Inferior parietal cortex (tissue), 1 donor: ENCODE measurements around the gene DUSP5.

Experiments
- DNase-seq: peaks from one replicate; pipeline ENCODE4 v3.0.0-alpha.2; 2016; ENCODE audit errors: extremely low spot score

DUSP5 gene

GRCh38 chr10:110481919-110482318 lies 15.8 kb upstream of the DUSP5 start:
- no peak for DNase-seq

GRCh38 chr10:110483633-110484032 lies 14.1 kb upstream of the DUSP5 start:
- no peak for DNase-seq

DNA sequence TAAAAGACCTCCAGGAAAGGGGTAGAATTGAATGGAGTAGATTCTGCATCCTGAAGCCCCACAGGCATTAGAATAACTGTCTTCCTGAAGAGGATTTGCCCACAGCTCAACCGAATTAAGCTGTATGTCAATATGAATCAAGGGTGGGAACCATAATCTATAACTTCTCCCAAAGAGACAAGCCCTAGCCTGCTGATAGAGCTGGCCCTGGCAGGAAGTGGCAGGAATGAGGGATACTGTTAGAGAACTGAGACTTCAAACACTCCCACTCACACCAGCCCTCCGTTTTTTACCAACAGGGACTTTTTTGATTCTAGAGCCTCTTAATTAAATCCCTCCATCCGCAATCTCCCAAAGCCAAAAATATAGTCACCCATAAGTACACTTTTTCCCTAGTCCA lies 12.2 kb upstream of the DUSP5 start:
- no peak for DNase-seq

- no peak for DNase-seq
Observed at GRCh38 chr10:110486680-110487410, 10.9 kb upstream of the DUSP5 start.

DNA sequence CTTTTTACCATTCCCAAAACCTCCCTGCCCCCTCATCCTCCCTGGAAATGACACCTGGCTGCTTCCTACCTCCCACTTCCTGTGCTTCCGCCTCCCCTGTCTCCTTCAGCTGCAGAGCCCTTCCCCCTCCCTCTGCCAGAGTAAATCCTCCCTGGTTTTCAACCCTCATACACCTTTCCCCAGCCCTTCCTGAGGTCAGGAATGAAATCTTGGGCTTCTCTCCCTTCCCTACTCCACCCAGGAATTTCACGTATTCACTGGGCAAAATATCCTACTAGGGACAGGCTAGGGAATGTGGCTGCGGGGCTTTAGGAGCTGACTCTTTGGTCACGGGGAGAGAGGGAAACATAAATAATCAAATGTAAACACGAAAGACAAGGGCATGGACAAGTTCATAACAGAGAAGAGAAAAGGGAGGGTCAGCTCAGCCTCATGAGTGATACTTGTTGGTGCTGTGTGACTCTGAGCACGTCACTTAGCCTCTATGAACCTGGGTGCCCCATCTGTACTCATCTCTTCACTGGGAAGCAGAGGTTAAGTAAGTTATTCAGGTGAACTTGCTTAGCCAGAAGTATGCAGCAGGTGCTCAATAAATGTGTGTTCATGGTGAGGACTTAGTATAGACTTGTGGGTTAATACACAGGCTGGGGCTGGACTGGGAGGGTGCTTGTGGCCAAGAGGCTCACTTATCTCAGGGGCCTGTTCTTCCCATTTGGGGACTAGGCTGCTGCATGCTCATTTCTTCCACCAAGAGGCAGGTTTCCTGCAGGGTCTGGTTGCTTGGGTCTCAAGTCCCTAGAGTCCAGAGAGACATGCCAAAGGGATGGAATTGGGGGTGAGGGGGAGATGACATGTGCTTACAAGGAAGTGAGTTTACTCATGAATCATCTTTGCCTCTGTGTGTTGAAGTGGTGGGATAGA lies 10.0 kb upstream of the DUSP5 start:
- DNase-seq: no peak

- DNase-seq: no peak
Observed at GRCh38 chr10:110488332-110488681, 9.4 kb upstream of the DUSP5 start.

DNA sequence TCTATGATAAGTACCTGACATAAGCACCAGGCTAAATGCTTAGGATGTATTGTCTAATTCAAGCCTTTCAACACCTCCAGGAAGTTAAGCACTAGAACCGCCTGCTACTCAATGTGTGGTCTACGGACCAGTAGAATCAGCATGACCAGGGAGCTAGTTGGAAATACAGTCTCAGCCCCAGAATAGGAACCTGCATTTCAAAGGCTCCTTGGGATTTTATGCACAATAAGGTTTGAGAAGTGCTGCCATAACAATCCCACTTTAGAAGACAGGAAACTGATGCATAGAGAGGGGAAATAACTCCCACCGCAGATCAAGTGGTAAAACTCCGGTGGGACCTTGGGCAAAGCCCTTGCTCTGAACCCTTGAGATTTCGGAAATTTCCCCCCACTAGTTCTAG lies 8.8 kb upstream of the DUSP5 start:
- no peak for DNase-seq

DNA sequence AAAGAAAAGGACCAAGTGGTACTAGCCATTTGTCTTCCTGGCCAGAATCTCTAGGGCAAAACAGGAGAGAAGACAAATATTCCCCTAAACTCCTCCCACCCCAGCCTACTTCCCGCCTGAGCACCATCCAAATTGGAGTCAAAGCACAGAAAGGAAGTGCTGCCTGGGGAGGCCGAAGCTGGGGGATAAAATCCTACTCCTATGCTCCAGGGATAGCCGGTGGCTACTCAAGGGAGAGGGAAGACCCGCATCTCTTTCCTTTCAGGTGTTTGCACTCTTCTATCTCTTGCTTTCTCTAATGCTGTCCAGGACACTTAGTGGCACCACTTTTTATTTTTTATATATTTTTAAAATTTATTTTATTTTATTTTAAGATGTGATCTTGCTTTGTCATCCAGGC lies 7.1 kb upstream of the DUSP5 start:
- no peak for DNase-seq

DNA sequence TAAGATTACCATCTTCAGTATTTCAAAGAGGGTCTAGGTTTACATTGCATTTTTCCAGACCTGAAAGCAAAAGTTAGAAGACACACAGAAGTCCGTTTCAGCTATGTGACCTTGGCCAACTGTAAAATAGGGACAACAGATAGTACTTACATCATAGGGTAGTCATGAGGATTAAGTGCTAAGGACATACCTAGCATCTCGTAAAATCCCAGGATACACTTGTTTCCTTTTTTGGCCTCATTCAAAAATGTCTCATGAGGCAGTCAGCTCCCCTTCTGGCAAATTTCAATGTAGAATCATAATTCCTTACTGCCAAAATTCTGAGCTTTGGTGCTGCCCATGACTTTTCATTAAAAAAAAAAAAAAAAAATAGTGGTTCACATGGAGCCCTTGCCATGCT lies 6.4 kb upstream of the DUSP5 start:
- no peak for DNase-seq

DNA sequence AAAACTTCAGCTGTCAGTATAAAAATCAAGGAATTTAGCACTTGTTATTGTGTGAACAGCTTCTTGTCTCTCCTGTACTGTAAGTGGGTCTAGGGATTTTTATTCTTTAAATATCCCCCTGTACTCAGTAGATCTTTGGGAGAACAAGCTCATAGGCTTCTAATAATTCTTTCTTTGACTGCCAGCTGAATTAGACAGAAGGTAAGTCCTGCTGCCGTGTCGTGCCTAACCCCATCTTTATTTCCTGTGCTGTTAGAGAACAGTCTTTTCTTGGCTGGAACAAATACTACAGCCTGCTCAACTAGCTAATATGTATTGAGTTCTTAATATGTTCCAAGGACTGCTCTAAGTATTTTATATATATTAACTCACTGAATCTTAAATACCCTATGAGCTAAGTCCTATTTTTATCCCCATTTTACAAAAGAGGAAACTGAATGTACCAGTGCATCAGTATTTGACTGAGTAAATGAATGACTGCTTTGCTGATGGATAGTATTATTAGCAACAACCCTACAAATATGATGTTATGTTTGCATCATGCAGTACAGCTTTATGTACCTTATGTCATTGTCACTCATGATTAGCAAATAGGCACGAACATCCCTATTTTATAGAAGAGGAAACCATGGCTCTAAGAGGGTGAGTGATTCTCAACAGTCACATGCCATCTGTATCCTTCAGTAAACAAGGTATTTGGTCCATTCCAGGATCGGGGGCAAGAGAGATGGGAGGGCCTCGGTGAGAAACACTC lies 5.5 kb upstream of the DUSP5 start:
- no peak for DNase-seq

- DNase-seq: no peak
Observed at GRCh38 chr10:110493832-110494426, 3.8 kb upstream of the DUSP5 start.

DNA sequence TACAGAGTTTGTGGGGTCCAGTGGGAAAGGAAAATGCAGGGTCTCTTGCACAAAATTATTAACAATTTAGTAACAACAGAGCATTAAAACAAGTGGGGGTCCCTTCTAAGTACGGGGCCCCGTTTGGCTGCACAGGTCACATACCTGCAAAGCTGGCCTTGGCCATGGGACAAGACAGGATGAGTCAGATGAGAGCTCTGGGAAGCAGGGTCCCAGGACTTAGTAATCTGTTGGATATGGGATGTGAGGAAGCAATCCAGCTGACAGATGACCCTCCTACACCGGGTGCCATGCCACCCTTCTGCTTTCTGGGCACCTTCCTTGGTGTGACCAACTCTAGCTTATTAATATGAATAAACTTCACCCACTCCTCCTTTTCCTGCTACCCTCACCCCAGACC lies 3.2 kb upstream of the DUSP5 start:
- no peak for DNase-seq

DNA sequence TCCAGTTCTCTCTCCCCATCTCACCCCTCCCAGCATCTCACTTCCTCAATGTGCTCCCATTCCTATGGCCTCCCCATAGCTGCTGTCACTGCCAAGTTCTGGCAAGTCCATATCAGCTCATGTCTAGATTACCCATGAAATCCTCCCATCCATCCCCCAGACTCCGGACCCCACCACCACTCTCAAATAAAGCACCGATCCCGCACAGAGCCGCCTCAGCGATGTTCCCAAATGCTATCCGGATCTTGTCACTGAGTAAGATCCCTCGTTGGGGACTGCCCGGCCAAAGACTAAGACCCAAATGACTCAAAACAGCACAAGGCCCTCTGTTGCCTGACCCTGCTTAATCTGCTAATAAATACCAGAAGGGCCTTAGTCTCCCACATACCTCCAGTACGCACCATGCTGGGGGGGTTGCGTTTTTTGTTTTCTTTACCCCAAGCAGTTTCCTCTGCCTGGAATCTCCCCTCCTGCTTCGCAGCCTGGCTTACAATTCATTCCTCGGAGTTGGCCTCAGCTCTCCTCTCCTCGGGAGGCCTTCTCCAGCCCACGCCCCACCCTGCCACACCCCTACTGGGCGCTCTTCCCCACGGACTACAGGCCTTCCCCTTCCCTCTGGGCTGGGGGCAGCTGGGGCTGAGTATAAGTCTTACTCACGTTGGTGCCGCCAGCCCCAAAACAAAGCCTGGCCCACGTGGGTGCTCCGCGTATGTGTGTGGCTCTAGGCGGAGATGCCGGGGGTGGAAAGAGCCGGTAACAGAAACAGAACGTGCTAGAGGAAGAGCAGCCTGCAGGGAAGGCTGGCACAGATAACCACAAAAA lies 1.8 kb upstream of the DUSP5 start:
- DNase-seq: no peak

DNA sequence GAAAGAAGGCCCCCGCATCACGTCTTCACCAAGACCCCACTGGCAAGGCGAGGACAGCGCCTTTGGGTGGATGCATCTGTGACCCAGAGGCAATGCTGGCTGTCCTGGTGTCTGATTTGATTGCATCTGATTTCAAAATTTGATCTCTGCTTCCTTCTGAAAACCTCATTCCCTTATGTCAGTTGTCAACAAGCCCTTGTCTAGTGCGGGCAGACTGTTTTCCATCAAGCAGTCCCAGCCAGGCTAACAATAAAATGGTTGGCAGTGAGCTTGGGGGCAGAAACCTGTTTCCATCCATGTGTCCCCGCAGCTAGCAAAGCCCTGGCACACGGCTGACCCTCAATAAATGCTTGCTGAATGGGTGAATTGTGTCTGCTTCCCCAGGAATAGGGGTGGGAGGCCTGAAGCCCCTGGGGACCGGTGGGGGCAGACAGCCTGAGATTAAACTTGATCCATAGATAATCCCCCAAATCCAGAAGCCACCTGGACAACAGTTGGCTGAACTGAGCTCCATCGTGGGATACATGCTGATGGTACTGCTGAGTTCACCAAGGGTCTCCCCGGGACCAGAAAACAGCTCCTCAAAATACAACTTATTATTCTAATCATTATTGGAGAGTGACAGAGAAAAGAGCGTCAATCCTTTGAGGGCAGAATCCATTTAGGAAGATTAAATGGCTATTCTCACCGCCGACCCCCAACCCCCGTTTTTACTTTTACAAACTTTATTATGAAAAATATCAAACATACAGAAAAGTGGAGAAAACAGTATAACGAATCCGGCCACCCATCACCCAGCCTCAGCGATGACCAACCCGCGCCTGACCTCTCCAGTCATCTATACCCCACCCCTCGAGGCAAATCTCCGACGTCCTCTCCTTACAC lies 912 bp upstream of the DUSP5 start:
- no peak for DNase-seq

GRCh38 chr10:110498087-110498981 lies 627 bp downstream of the DUSP5 start:
- no peak for DNase-seq

DNA sequence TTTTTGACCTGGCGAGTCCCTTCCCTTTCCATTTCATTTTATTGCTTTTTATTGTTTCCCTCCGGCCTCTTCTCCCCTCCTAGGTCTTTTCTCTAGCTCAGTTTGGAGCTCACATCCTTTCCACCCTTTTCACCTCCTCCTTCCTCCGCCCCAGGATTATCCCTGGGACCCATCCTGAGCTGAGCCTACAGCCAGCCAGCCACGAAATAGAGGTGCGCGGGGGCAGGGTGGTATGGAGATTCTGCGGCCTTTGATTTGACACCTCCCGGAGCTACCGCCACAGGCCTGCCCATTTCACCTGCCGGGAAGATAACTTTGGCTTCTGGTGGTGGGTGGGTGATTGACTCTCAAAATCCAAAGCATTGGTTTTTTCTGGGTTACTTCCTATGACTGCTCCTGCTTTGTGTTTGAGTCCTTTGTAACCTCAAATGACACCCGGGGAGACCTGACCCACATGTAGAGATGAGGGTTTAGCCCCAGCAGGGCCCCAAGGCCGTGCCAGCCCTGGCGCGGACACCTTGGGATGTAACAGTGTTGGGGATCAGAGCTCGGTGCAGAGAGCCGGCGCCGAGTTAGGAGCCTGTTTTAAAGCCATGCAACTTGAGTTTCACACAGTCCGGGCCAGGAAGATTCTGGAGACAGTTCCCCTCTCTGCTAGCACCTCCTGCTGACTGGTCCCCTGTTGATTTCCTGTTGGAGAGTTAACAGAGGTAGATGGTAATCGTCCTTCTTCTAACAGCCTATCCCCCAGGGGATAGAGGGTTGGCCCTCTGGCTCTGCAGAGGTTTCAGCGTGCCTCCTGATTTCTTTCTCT lies 1.5 kb downstream of the DUSP5 start:
- DNase-seq: no peak

- no peak for DNase-seq
Observed at GRCh38 chr10:110499796-110500514, 2.2 kb downstream of the DUSP5 start.

DNA sequence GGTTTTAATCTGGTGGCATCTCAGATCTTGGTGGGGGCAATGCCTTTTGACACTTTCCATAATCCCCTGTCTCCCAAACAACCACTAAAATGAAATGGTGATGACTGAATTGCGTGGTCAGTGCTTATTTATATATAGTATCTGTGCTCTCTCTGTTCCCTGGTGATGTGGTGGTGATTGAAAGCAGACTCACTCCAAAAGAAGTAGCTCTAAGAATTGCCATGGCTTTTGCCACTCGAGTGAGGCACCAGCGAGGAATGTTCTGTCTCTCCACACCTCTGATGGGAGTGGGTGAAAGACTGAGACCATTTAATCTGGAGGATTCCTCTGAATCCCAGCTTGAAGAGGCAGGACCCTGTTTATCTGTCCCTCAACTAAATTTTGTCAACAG lies 2.8 kb downstream of the DUSP5 start:
- no peak for DNase-seq
